Breast epithelium (tissue), 3 donors: Measurements from ENCODE around the gene MTFMT.

Source experiments
- POLR2A ChIP-seq: fragments of 450-650 bp; IDR thresholded peaks from one replicate; pipeline ENCODE4 v1.6.1; 2016; ENCODE audit warnings: antibody characterized with exemption, mild to moderate bottlenecking, moderate library complexity
- TF ChIP-seq, protein P1 (sequence below), 3 donors: fragments of 450-650 bp; IDR thresholded peaks; one replicate each; pipeline ENCODE4 v1.5.1; 2016 to 2017; ENCODE audit warnings: antibody characterized with exemption in 3 of 3, mild to moderate bottlenecking in 3 of 3, moderate library complexity in 3 of 3

DNA sequence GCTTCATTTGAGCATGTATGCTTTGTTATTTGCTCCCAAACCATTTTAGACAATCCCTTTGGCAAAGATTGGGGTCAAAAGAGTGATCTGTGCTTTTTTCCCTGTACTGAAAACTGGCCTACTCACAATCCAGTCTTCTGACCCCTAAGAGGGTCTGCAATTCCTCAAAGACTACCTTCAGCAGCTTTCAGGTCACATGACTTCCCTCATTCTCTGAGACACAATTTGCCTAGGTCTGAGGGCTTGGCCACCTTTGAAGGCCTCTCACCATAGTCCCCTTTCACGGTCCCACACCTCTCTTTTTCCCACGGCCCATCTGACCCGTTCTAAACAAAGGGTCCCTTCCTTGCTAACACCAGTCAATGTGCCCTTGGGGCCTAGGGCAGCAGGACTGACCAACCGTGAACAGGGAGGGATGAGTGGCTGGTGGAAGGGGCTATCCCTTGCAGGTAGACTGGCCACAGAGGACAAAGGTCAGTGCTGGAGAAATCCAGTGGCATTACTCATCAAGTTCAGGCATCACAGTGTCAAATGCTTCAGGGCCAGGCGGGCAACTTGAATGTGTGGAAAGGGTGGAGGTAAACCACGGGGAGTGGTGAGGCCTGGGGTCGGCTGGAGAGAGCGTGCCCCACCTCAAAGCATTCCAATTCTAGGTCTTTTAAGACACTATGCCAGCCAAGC lies 27.6 kb upstream of the MTFMT start:
- TF ChIP-seq, protein P1, sequence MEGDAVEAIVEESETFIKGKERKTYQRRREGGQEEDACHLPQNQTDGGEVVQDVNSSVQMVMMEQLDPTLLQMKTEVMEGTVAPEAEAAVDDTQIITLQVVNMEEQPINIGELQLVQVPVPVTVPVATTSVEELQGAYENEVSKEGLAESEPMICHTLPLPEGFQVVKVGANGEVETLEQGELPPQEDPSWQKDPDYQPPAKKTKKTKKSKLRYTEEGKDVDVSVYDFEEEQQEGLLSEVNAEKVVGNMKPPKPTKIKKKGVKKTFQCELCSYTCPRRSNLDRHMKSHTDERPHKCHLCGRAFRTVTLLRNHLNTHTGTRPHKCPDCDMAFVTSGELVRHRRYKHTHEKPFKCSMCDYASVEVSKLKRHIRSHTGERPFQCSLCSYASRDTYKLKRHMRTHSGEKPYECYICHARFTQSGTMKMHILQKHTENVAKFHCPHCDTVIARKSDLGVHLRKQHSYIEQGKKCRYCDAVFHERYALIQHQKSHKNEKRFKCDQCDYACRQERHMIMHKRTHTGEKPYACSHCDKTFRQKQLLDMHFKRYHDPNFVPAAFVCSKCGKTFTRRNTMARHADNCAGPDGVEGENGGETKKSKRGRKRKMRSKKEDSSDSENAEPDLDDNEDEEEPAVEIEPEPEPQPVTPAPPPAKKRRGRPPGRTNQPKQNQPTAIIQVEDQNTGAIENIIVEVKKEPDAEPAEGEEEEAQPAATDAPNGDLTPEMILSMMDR (IDR thresholded peaks at IDR 0.05), result no peak
- TF ChIP-seq POLR2A, result no peak
